ENCODE data around the gene HMGB4.

The HMGB4 gene

GRCh38 chr1:33863779-33864178 lies at the start of gene HMGB4:
Gene HMGB4 (plus strand): TSS chr1:33864079. CDS start chr1:33864192, 113 bp downstream.
- no peaks in the 10 kb centered on the region for H3K4me1 ChIP-seq (ENCODE audit: control insufficient read depth, insufficient read depth, low read length)
- H3K4me3 ChIP-seq (ENCODE audit: low read depth, low read length) = no peak within 1 kb of the TSS
- no peak for TF ChIP-seq ZNF280C (tag by site-specific recombination; IDR thresholded peaks at IDR 0.05)
- TF ChIP-seq ZNF26 (tag by site-specific recombination; IDR thresholded peaks at IDR 0.05) = no peak
- no peak for TF ChIP-seq ZSCAN30 (tag by site-specific recombination; IDR thresholded peaks at IDR 0.05)
- TF ChIP-seq WT1 (tag by site-specific recombination; IDR thresholded peaks at IDR 0.05) = no peak
- no peak for TF ChIP-seq FEZF1 (tag by site-specific recombination; IDR thresholded peaks at IDR 0.05)
- TF ChIP-seq ZNF776 (tag by site-specific recombination; IDR thresholded peaks at IDR 0.05; ENCODE audit: borderline replicate concordance) = no peak
- no peak for TF ChIP-seq ZNF184 (tag by site-specific recombination; IDR thresholded peaks at IDR 0.05)
- TF ChIP-seq ZNF530 (tag by site-specific recombination; IDR thresholded peaks at IDR 0.05; ENCODE audit: low read depth) = no peak
- no peak for TF ChIP-seq ZNF629 (tag by site-specific recombination; IDR thresholded peaks at IDR 0.05)
- TF ChIP-seq GLIS2 (tag by site-specific recombination; IDR thresholded peaks at IDR 0.05) = no peak
- no peak for TF ChIP-seq ZNF830 (tag by site-specific recombination; IDR thresholded peaks at IDR 0.05; ENCODE audit: low read depth)
- TF ChIP-seq ZNF112 (tag by site-specific recombination; IDR thresholded peaks at IDR 0.05) = no peak
- no peak for TF ChIP-seq ZNF391 (tag by site-specific recombination; IDR thresholded peaks at IDR 0.05; ENCODE audit: borderline replicate concordance, low read depth)
- TF ChIP-seq PRDM1 (tag by site-specific recombination; IDR thresholded peaks at IDR 0.05) = no peak
- TF ChIP-seq ZNF621 (tag by site-specific recombination; IDR thresholded peaks at IDR 0.05) = no peak
- ChIA-PET CTCF (interaction anchor here (1.6 kb wide), 1 partner anchor 150 kb away, joined by 5 read pairs; no protein-coding TSS in a partner anchor), POLR2A (no interaction called here)
- H3K9me3 ChIP-seq (ENCODE audit: control insufficient read depth, insufficient read depth, low read depth, low read length) = no peaks in the 10 kb centered on the region
- no peaks in the 10 kb centered on the region for H3K36me3 ChIP-seq (ENCODE audit: control insufficient read depth in 2 of 2, insufficient read depth in 1 of 2, low read length in 2 of 2)
- H3K27ac ChIP-seq (ENCODE audit: extremely low read depth, low read depth, low read length) = no peak within 1 kb of the TSS

- H3K4me3 ChIP-seq (ENCODE audit: low read depth, low read length) = no peak overlapping the region
- POLR2A ChIA-PET = no interaction called here
- CTCF ChIA-PET = interaction anchor here (0.6 to 1.3 kb wide), 2 partner anchors 15 to 200 kb away, joined by 3 to 5 read pairs; no protein-coding TSS in a partner anchor
- H3K4me1 ChIP-seq (ENCODE audit: control insufficient read depth, insufficient read depth, low read length) = no peaks in the 10 kb centered on the region; the same call in 1 of the 2 replicates
- H3K27ac ChIP-seq (ENCODE audit: extremely low read depth, low read depth, low read length) = no peak overlapping the region
- no peaks in the 10 kb centered on the region for H3K36me3 ChIP-seq (ENCODE audit: control insufficient read depth in 2 of 2, insufficient read depth in 1 of 2, low read length in 2 of 2)
- H3K9me3 ChIP-seq (ENCODE audit: control insufficient read depth, insufficient read depth, low read depth, low read length) = no peaks in the 10 kb centered on the region
- no peak for TF ChIP-seq ZNF514 (tag by site-specific recombination; IDR thresholded peaks at IDR 0.05)
- TF ChIP-seq ZNF830 (tag by site-specific recombination; IDR thresholded peaks at IDR 0.05; ENCODE audit: low read depth) = no peak
- no peak for TF ChIP-seq ZNF623 (tag by site-specific recombination; IDR thresholded peaks at IDR 0.05)
- no peak for TF ChIP-seq AEBP2 (tag by site-specific recombination; IDR thresholded peaks at IDR 0.05; ENCODE audit: borderline replicate concordance)
- TF ChIP-seq ZSCAN4 (tag by site-specific recombination; IDR thresholded peaks at IDR 0.05) = no peak
- TF ChIP-seq FEZF1 (tag by site-specific recombination; IDR thresholded peaks at IDR 0.05) = no peak
- no peak for TF ChIP-seq GLIS1 (tag by site-specific recombination; IDR thresholded peaks at IDR 0.05)
- TF ChIP-seq ZNF157 (tag by site-specific recombination; IDR thresholded peaks at IDR 0.05) = no peak
- TF ChIP-seq ZNF280D (tag by site-specific recombination; IDR thresholded peaks at IDR 0.05) = no peak
- TF ChIP-seq ZNF341 (tag by site-specific recombination; IDR thresholded peaks at IDR 0.05; ENCODE audit: low read depth) = no peak
- TF ChIP-seq ZNF426 (tag by site-specific recombination; IDR thresholded peaks at IDR 0.05) = no peak
- no peak for TF ChIP-seq ZNF692 (tag by site-specific recombination; IDR thresholded peaks at IDR 0.05)
Observed at GRCh38 chr1:33814166-33814565, 49.7 kb upstream of the HMGB4 start.

All from HEK293 (cell line).